Sigmoid colon (tissue), 4 donors: ENCODE results near the gene POM121.
"Not testable (repeated sequence)": the region's sequence is repeated elsewhere in the genome, so short reads cannot be mapped to it uniquely, and the experiment has no call there.

Experiments
- EP300 ChIP-seq, 4 donors: sonication (generic); formaldehyde crosslinking; IDR thresholded peaks; one replicate each; pipeline ENCODE4 v1.6.1; 2017; ENCODE audit warnings: antibody characterized with exemption in 4 of 4
- POLR2A ChIP-seq, 2 donors: fragments of 450-650 bp; IDR thresholded peaks; one replicate each; pipeline ENCODE4 v1.6.1; 2016; ENCODE audit warnings: antibody characterized with exemption in 2 of 2, mild to moderate bottlenecking in 2 of 2, moderate library complexity in 2 of 2
- POLR2AphosphoS5 ChIP-seq, 4 donors: sonication (generic); formaldehyde crosslinking; IDR thresholded peaks; one replicate each; pipeline ENCODE4 v1.6.1; 2017; ENCODE audit warnings: antibody characterized with exemption in 4 of 4
- TF ChIP-seq, protein P1 (sequence below), 4 experiments: fragments of 450-650 bp in 3 of 4; fragments of 200-600 bp in 1 of 4; IDR thresholded peaks; one replicate each; pipeline ENCODE4 v1.5.1; 2016 to 2019; ENCODE audit warnings: antibody characterized with exemption in 4 of 4, mild to moderate bottlenecking in 3 of 4, moderate library complexity in 2 of 4

- TF ChIP-seq, protein P1, sequence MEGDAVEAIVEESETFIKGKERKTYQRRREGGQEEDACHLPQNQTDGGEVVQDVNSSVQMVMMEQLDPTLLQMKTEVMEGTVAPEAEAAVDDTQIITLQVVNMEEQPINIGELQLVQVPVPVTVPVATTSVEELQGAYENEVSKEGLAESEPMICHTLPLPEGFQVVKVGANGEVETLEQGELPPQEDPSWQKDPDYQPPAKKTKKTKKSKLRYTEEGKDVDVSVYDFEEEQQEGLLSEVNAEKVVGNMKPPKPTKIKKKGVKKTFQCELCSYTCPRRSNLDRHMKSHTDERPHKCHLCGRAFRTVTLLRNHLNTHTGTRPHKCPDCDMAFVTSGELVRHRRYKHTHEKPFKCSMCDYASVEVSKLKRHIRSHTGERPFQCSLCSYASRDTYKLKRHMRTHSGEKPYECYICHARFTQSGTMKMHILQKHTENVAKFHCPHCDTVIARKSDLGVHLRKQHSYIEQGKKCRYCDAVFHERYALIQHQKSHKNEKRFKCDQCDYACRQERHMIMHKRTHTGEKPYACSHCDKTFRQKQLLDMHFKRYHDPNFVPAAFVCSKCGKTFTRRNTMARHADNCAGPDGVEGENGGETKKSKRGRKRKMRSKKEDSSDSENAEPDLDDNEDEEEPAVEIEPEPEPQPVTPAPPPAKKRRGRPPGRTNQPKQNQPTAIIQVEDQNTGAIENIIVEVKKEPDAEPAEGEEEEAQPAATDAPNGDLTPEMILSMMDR (IDR thresholded peaks at IDR 0.05) = not testable (repeated sequence)
- TF ChIP-seq POLR2AphosphoS5, EP300, POLR2A (IDR thresholded peaks at IDR 0.05): not testable (repeated sequence)
Observed at GRCh38 chr7:72908422-72908821, 16.5 kb upstream of the POM121 start.
